ENCODE results near the gene C1QB. TPM values are rescaled to one million over a fixed set of nuclear protein-coding genes. Genes with fewer than 3 reads are reported as not detected.

C1QB gene
- polyA plus RNA-seq, 1 of the 3 experiments (the other 2 are of a cell fraction) = not detected

GRCh38 chr1:22645931-22646330, 7.1 kb upstream of the C1QB start:
- Histone ChIP-seq H3K4me3 (ENCODE audit: low read depth in 2 of 2, low read length in 1 of 2) (no peak overlapping the region), H3K27me3 (ENCODE audit: insufficient read depth) (no peaks in the 10 kb centered on the region), H3K9ac (no peak overlapping the region), H3K4me1 (ENCODE audit: control insufficient read depth in 1 of 2, insufficient read depth in 2 of 2, low read depth in 1 of 2, low read length in 1 of 2) (peaks cover 0 to 11% of the 10 kb centered on the region in 2 experiments; a peak in 1 of 4 replicates), H3K36me3 (replicated peaks in 1 of 2; ENCODE audit: control insufficient read depth in 1 of 2, insufficient read depth in 2 of 2, low read length in 1 of 2) (no peaks in the 10 kb centered on the region), H4K20me1 (ENCODE audit: insufficient read depth) (no peaks in the 10 kb centered on the region), H3K4me2 (no peak overlapping the region), H3K9me2 (no peaks in the 10 kb centered on the region), H3K79me2 (ENCODE audit: insufficient read depth) (no peaks in the 10 kb centered on the region), H3K27ac (ENCODE audit: low read depth in 2 of 2, low read length in 1 of 2) (no peak overlapping the region), H3K9me3 (no peaks in the 10 kb centered on the region), H3F3A (replicated peaks; ENCODE audit: insufficient read depth) (no peaks in the 10 kb centered on the region), H2AFZ (ENCODE audit: low read depth) (no peak overlapping the region)
- POLR2A ChIA-PET = interaction anchor here (0.7 kb wide), 1 partner anchor 113 kb away, joined by 3 read pairs; no protein-coding TSS in a partner anchor
- 81% methylated on average over 4 of the region's 7 CpGs for WGBS (ENCODE audit: low lambda C conversion rate)
- no peak for DNase-seq
- CTCF ChIA-PET = interaction anchor here (0.6 to 8.9 kb wide), 5 partner anchors 13 to 228 kb away, joined by 3 to 289 read pairs (median 4); no protein-coding TSS in a partner anchor
- TF ChIP-seq TCF12 (IDR thresholded peaks at IDR 0.05) = no peak
- no peak for TF ChIP-seq IRF3 (IDR thresholded peaks at IDR 0.05; ENCODE audit: low read depth, low read length)
- TF ChIP-seq JUND (IDR thresholded peaks at IDR 0.05) = no peak
- TF ChIP-seq YY1 (IDR thresholded peaks at IDR 0.05; ENCODE audit: low read depth) = no peak
- TF ChIP-seq MXI1 (IDR thresholded peaks at IDR 0.05; ENCODE audit: low read depth, low read length) = no peak
- no peak for TF ChIP-seq FOXJ3 (CRISPR knock-in tag; IDR thresholded peaks at IDR 0.05)
- TF ChIP-seq NRF1 (IDR thresholded peaks at IDR 0.05; ENCODE audit: low read depth, low read length) = no peak
- no peak for TF ChIP-seq NFIC (IDR thresholded peaks at IDR 0.05; ENCODE audit: borderline replicate concordance)
- TF ChIP-seq RAD21 (IDR thresholded peaks at IDR 0.05; ENCODE audit: low read length) = no peak
- no peak for TF ChIP-seq GATA2 (CRISPR knock-in tag; IDR thresholded peaks at IDR 0.05)
- TF ChIP-seq TEAD4 (IDR thresholded peaks at IDR 0.05; ENCODE audit: borderline replicate concordance, insufficient read depth) = no peak
- TF ChIP-seq MAX (IDR thresholded peaks at IDR 0.05; ENCODE audit: low read depth) = no peak

GRCh38 chr1:22646384-22646783, 6.7 kb upstream of the C1QB start:
- Histone ChIP-seq H3K9ac (no peak overlapping the region), H3K79me2 (ENCODE audit: insufficient read depth) (no peaks in the 10 kb centered on the region), H3K4me1 (ENCODE audit: control insufficient read depth in 1 of 2, insufficient read depth in 2 of 2, low read depth in 1 of 2, low read length in 1 of 2) (peaks cover 0 to 11% of the 10 kb centered on the region in 2 experiments; a peak in 1 of 4 replicates), H3K27me3 (ENCODE audit: insufficient read depth) (no peaks in the 10 kb centered on the region), H3F3A (replicated peaks; ENCODE audit: insufficient read depth) (no peaks in the 10 kb centered on the region), H3K27ac (ENCODE audit: low read depth in 2 of 2, low read length in 1 of 2) (no peak overlapping the region), H3K9me2 (no peaks in the 10 kb centered on the region), H4K20me1 (ENCODE audit: insufficient read depth) (no peaks in the 10 kb centered on the region), H3K9me3 (no peaks in the 10 kb centered on the region), H2AFZ (ENCODE audit: low read depth) (no peak overlapping the region), H3K36me3 (replicated peaks in 1 of 2; ENCODE audit: control insufficient read depth in 1 of 2, insufficient read depth in 2 of 2, low read length in 1 of 2) (no peaks in the 10 kb centered on the region), H3K4me2 (no peak overlapping the region), H3K4me3 (ENCODE audit: low read depth in 2 of 2, low read length in 1 of 2) (no peak overlapping the region)
- 94% methylated on average over 1 of the region's 1 CpG for WGBS (ENCODE audit: low lambda C conversion rate)
- CTCF ChIA-PET = interaction anchor here (0.6 to 8.9 kb wide), 5 partner anchors 13 to 229 kb away, joined by 3 to 289 read pairs (median 4); no protein-coding TSS in a partner anchor
- TF ChIP-seq FOXM1 (IDR thresholded peaks at IDR 0.05; ENCODE audit: low read depth) (no peak), GATA2 (CRISPR knock-in tag; IDR thresholded peaks at IDR 0.05) (no peak), TEAD4 (IDR thresholded peaks at IDR 0.05; ENCODE audit: borderline replicate concordance, insufficient read depth) (no peak), REST (IDR thresholded peaks at IDR 0.05; ENCODE audit: low read depth, low read length) (no peak), RAD21 (IDR thresholded peaks at IDR 0.05; ENCODE audit: low read length) (no peak), NFIC (IDR thresholded peaks at IDR 0.05; ENCODE audit: borderline replicate concordance) (no peak)
- DNase-seq = no peak
- POLR2A ChIA-PET = interaction anchor here (0.7 kb wide), 1 partner anchor 114 kb away, joined by 3 read pairs; no protein-coding TSS in a partner anchor

Data from SK-N-SH (cell line).